HepG2 (cell line): ENCODE measurements around the gene TIMM13. TPM values are rescaled to one million over a fixed set of nuclear protein-coding genes. Genes with fewer than 3 reads are reported as not detected.

Experiments used
- ATAC-seq: fragments of 200-7000 bp; cut with Tn5 transposase; 3 replicates; pipeline ENCODE4 v1.9.1; 2020; ENCODE audit warnings: mild to moderate bottlenecking, moderate library complexity
- BruUV-seq: library from RNA; stranded (reverse); fragments of 400-500 nt; replicated peaks from 2 replicates; lab custom pipeline; 2021; lab: Mats Ljungman, UMichigan
- CTCF ChIA-PET: fragments of 300-600 bp; formaldehyde crosslinking; extraction: SDS; loops from one replicate; lab custom pipeline; 2021; ENCODE audit warnings: low total read pairs, inconsistent platforms, low intra/inter-chr PET ratio; lab: Yijun Ruan, JAX
- POLR2A ChIA-PET: fragments of 350-600 bp; sonication (Branson Sonifier 250); formaldehyde crosslinking; loops from one replicate; lab custom pipeline; 2020; ENCODE audit warnings: antibody characterized with exemption, inconsistent platforms; lab: Yijun Ruan, JAX
- DNase-seq: peaks from one replicate; pipeline ENCODE4 v3.0.0-alpha.2; 2015; ENCODE audit warnings: low spot score
- FAIRE-seq: peaks from 3 replicates; lab custom pipeline; 2011; peaks lifted over from hg19 to GRCh38; lab: Jason Lieb, UNC
- H2AFZ ChIP-seq: one replicate; pipeline ENCODE4 v1.6.1; 2011; ENCODE audit warnings: low read length, inconsistent platforms
- H3K27ac ChIP-seq: fragments of 300-600 bp; 3 replicates; pipeline ENCODE4 v1.8.0; 2011; ENCODE audit warnings: mixed run types, mild to moderate bottlenecking, mixed read lengths, low read length, inconsistent platforms; ENCODE audit not compliant: insufficient read depth; ENCODE audit errors: extremely low read length
- H3K27me3 ChIP-seq, 2 experiments: fragments of 200-600 bp in 1 of 2; 2 replicates in 1 of 2; 3 replicates in 1 of 2; pipeline versions ENCODE4 v1.6.0 to v1.8.0; 2011; ENCODE audit warnings: low read length in 2 of 2, mild to moderate bottlenecking in 2 of 2, moderate library complexity in 2 of 2, inconsistent platforms in 1 of 2; ENCODE audit not compliant: insufficient read depth in 2 of 2, control insufficient read depth in 1 of 2
- H3K36me3 ChIP-seq, 2 experiments: fragments of 200-600 bp in 1 of 2; replicated peaks in 1 of 2; 2 replicates in 1 of 2; 3 replicates in 1 of 2; pipeline versions ENCODE4 v1.5.1 to v1.8.0; 2011; ENCODE audit warnings: low read length in 2 of 2, inconsistent platforms in 1 of 2; ENCODE audit not compliant: insufficient read depth in 2 of 2, control insufficient read depth in 1 of 2
- H3K4me1 ChIP-seq: 2 replicates; pipeline ENCODE4 v1.5.1; 2012; ENCODE audit warnings: low read length, inconsistent platforms; ENCODE audit not compliant: insufficient read depth
- H3K4me2 ChIP-seq: 2 replicates; pipeline ENCODE4 v1.6.0; 2011; ENCODE audit warnings: low read depth, low read length, inconsistent platforms
- H3K4me3 ChIP-seq, 3 experiments: fragments of 200-600 bp in 1 of 3; sonication (generic), shearing (Covaris generic) in 1 of 3; replicated peaks in 1 of 3; 2 replicates each; pipeline ENCODE4 v1.5.1; 2011 to 2016; ENCODE audit warnings: low read length in 3 of 3, inconsistent platforms in 2 of 3, low read depth in 2 of 3, mild to moderate bottlenecking in 2 of 3, control low read depth in 1 of 3, mixed read lengths in 1 of 3; ENCODE audit not compliant: insufficient read depth in 1 of 3
- H3K79me2 ChIP-seq: one replicate; pipeline ENCODE4 v1.6.1; 2011; ENCODE audit warnings: low read length, inconsistent platforms; ENCODE audit not compliant: insufficient read depth
- H3K9ac ChIP-seq: 2 replicates; pipeline ENCODE4 v1.6.0; 2011; ENCODE audit warnings: mild to moderate bottlenecking, low read depth, low read length, inconsistent platforms; ENCODE audit not compliant: insufficient read depth
- H3K9me3 ChIP-seq: 2 replicates; pipeline ENCODE4 v1.5.1; 2012; ENCODE audit warnings: mild to moderate bottlenecking, low read length
- H4K20me1 ChIP-seq: 2 replicates; pipeline ENCODE4 v1.6.0; 2011; ENCODE audit warnings: inconsistent platforms, mild to moderate bottlenecking, low read length, moderate library complexity; ENCODE audit not compliant: insufficient read depth
- FOSL2 ChIP-seq: sonication (generic); formaldehyde crosslinking; IDR thresholded peaks from 2 replicates; pipeline ENCODE4 v1.4.0; 2020; ENCODE audit warnings: missing genetic modification reagents
- FOXC1 ChIP-seq: sonication (generic); formaldehyde crosslinking; IDR thresholded peaks from 2 replicates; pipeline ENCODE4 v1.8.0; 2022; ENCODE audit warnings: mild to moderate bottlenecking, missing genetic modification reagents, borderline replicate concordance
- FOXP4 ChIP-seq: sonication (generic); formaldehyde crosslinking; IDR thresholded peaks from 2 replicates; pipeline ENCODE4 v1.4.0; 2020; ENCODE audit warnings: missing genetic modification reagents
- HDAC1 ChIP-seq: sonication (generic); formaldehyde crosslinking; IDR thresholded peaks from 2 replicates; pipeline ENCODE4 v1.5.1; 2020; ENCODE audit warnings: mild to moderate bottlenecking, missing genetic modification reagents
- HMG20B ChIP-seq: conservative IDR thresholded peaks from 2 replicates; pipeline ENCODE4 v1.6.1; 2016; ENCODE audit warnings: missing genetic modification reagents, missing compliant biosample characterization
- HNF4A ChIP-seq: sonication (generic); formaldehyde crosslinking; IDR thresholded peaks from 2 replicates; pipeline ENCODE4 v1.4.0; 2020; ENCODE audit warnings: missing genetic modification reagents
- LCORL ChIP-seq, 2 experiments: fragments of 450-650 bp in 1 of 2; sonication (generic) in 1 of 2; formaldehyde crosslinking in 1 of 2; IDR thresholded peaks; 2 replicates each; pipeline versions ENCODE4 v1.5.0 to v1.6.1; 2017 to 2020; ENCODE audit warnings: antibody characterized with exemption in 1 of 2, missing genetic modification reagents in 1 of 2
- NCOR1 ChIP-seq: fragments of 200-600 bp; sonication (generic); IDR thresholded peaks from 2 replicates; pipeline ENCODE4 v1.7.0; 2017; ENCODE audit warnings: antibody characterized with exemption, low read length, borderline replicate concordance
- PAXIP1 ChIP-seq: sonication (generic); formaldehyde crosslinking; conservative IDR thresholded peaks from 2 replicates; pipeline ENCODE4 v1.4.0; 2020; ENCODE audit warnings: mild to moderate bottlenecking, missing genetic modification reagents, moderate library complexity
- RNF2 ChIP-seq: fragments of 450-650 bp; conservative IDR thresholded peaks from 2 replicates; pipeline ENCODE4 v1.6.1; 2016; ENCODE audit warnings: low read depth
- RXRA ChIP-seq: sonication (generic); formaldehyde crosslinking; IDR thresholded peaks from 2 replicates; pipeline ENCODE4 v1.5.1; 2020; ENCODE audit warnings: missing genetic modification reagents
- SAP130 ChIP-seq: IDR thresholded peaks from 2 replicates; pipeline ENCODE4 v1.6.1; 2016; ENCODE audit warnings: low read depth
- SKI ChIP-seq: fragments of 450-650 bp; IDR thresholded peaks from one replicate; pipeline ENCODE4 v1.6.1; 2018; ENCODE audit warnings: mild to moderate bottlenecking; ENCODE audit not compliant: partially characterized antibody
- SOX13 ChIP-seq, 3 experiments: fragments of 450-650 bp in 1 of 3; sonication (generic) in 1 of 3; formaldehyde crosslinking in 1 of 3; IDR thresholded peaks in 2 of 3; conservative IDR thresholded peaks in 1 of 3; 2 replicates each; pipeline versions ENCODE4 v1.5.0 to v1.6.1; 2016 to 2020; ENCODE audit warnings: antibody characterized with exemption in 1 of 3, mild to moderate bottlenecking in 1 of 3, missing compliant biosample characterization in 1 of 3, missing genetic modification reagents in 1 of 3, moderate library complexity in 1 of 3
- TBX3 ChIP-seq: fragments of 450-650 bp; IDR thresholded peaks from 2 replicates; pipeline ENCODE4 v1.6.1; 2017; ENCODE audit warnings: antibody characterized with exemption, mild to moderate bottlenecking, inconsistent platforms, borderline replicate concordance
- ZMYM3 ChIP-seq: sonication (generic); formaldehyde crosslinking; IDR thresholded peaks from 2 replicates; pipeline ENCODE4 v1.5.1; 2020; ENCODE audit warnings: mild to moderate bottlenecking, missing genetic modification reagents
- ZNF235 ChIP-seq: sonication (generic); formaldehyde crosslinking; IDR thresholded peaks from 2 replicates; pipeline ENCODE4 v1.8.1; 2023; ENCODE audit warnings: mild to moderate bottlenecking, missing genetic modification reagents, borderline replicate concordance
- ZNF605 ChIP-seq: sonication (generic); formaldehyde crosslinking; IDR thresholded peaks from 2 replicates; pipeline ENCODE4 v1.8.0; 2022; ENCODE audit warnings: mild to moderate bottlenecking, missing genetic modification reagents
- WGBS: methylation state at CpG from one replicate; pipeline ENCODE4 v1.1.6; 2017; ENCODE audit warnings: low lambda C conversion rate; 5-methylcytosine and 5-hydroxymethylcytosine counted together
- in situ Hi-C: cut with HindIII; loops from 2 replicates; pipeline ENCODE4 v1.10.0; 2017; ENCODE audit warnings: low pct_unique_long_range_greater_than_20kb; ENCODE audit not compliant: extremely low pct_ligation_motif_present
- intact Hi-C: fragments of 100-400 bp; cut with micrococcal nuclease; formaldehyde crosslinking; loops from one replicate; pipeline ENCODE4 v1.10.0; 2022; ENCODE audit not compliant: unreplicated experiment
- polyA plus RNA-seq, 8 experiments: library from polyadenylated mRNA; depleted of rRNA in 3 of 8; stranded (reverse) in 7 of 8; unstranded in 1 of 8; fragments of >200 nt; fragmentation: Illumina TruSeq in 4 of 8; extraction: Trizol in 4 of 8; gene quantifications; 2 replicates each; pipeline versions ENCODE4 v1.2.1 to v1.2.3, GENCODE V29; 2011 to 2016; ENCODE audit warnings: low read depth in 4 of 8, missing spikeins in 1 of 8, mixed read lengths in 1 of 8; ENCODE audit not compliant: insufficient read depth in 1 of 8
- total RNA-seq, 5 experiments: library from RNA; depleted of rRNA; stranded (reverse); fragments of >200 nt; fragmentation: Illumina TruSeq; extraction: Trizol; gene quantifications; 2 replicates each; pipeline ENCODE4 v1.2.3, GENCODE V29; 2016; ENCODE audit warnings: low read depth in 1 of 5

Gene TIMM13
- total and polyA plus RNA-seq, 2 of the 13 experiments (the other 11 are each of a cell fraction or from before 2014, with no cell fraction given): 48.4 to 108 TPM

- in situ Hi-C loops: no loop called here
- no peak overlapping the region for H2AFZ ChIP-seq
- DNase-seq: peak; percentile 88
- FAIRE-seq: peak; percentile 86
- H3K36me3 ChIP-seq: 0 out of 5 replicates have a peak, but pooled peaks cover 0 to 2% of the 10 kb centered on the region in 2 experiments
- H3K4me2 ChIP-seq: peak overlapping the region; percentile 97
- no peaks in the 10 kb centered on the region for H3K27me3 ChIP-seq
- H3K79me2 ChIP-seq: peaks cover 36% of the 10 kb centered on the region
- WGBS: 0% methylated on average over 5 of the region's 5 CpGs
- ATAC-seq: peak; percentile 37
- 0 out of 2 replicates have a peak, but pooled peaks cover 9% of the 10 kb centered on the region for H4K20me1 ChIP-seq
- no peaks in the 10 kb centered on the region for H3K9me3 ChIP-seq
- intact Hi-C loops: no loop called here
- H3K9ac ChIP-seq: 0 out of 2 replicates have a peak overlapping the region, but pooled peaks have one; percentile 5
- no TSS peak for BruUV-seq
- H3K4me3 ChIP-seq: peak overlapping the region in 1 of 3 experiments; percentile 95; a peak in 1 of 6 replicates
- H3K27ac ChIP-seq: peak overlapping the region; percentile 86
- ChIA-PET POLR2A (interaction anchor here (1.1 to 3.5 kb wide), 5 partner anchors 18 to 162 kb away, joined by 3 to 49 read pairs (median 8); partner anchors contain the start of genes GADD45B and TIMM13), CTCF (no interaction called here)
- peaks cover 62% of the 10 kb centered on the region for H3K4me1 ChIP-seq
- TF ChIP-seq LCORL (IDR thresholded peaks at IDR 0.05) (peak; percentile 78), LCORL (CRISPR knock-in tag; IDR thresholded peaks at IDR 0.05) (peak; percentile 67; the same call in 1 of the 2 replicates), HMG20B (CRISPR knock-in tag) (0 out of 2 replicates have a peak, but pooled peaks have one; percentile 55), SKI (peak; percentile 28), HNF4A (peak; percentile 36; the same call in 1 of the 2 replicates), FOSL2 (CRISPR knock-in tag) (peak; percentile 39; the same call in 1 of the 2 replicates), RNF2 (no peak), SOX13 (IDR thresholded peaks at IDR 0.05) (no peak), SOX13 (CRISPR knock-in tag; conservative IDR thresholded peaks at IDR 0.05 in 1 of 2, IDR thresholded peaks at IDR 0.05 in 1 of 2) (peak in 1 of 2 experiments; percentile 63; a peak in 1 of 4 replicates), PAXIP1 (peak; percentile 58; the same call in 1 of the 2 replicates), FOXP4 (CRISPR knock-in tag) (0 out of 2 replicates have a peak, but pooled peaks have one; percentile 10), TBX3 (peak; percentile 25; the same call in 1 of the 2 replicates), ZMYM3 (CRISPR knock-in tag) (0 out of 2 replicates have a peak, but pooled peaks have one; percentile 37), FOXC1 (CRISPR knock-in tag) (no peak), ZNF235 (CRISPR knock-in tag) (no peak), HDAC1 (CRISPR knock-in tag) (0 out of 2 replicates have a peak, but pooled peaks have one; percentile 37), NCOR1 (peak; percentile 59; the same call in 1 of the 2 replicates), RXRA (peak; percentile 73; the same call in 1 of the 2 replicates), SAP130 (CRISPR knock-in tag) (peak; percentile 55; the same call in 1 of the 2 replicates), ZNF605 (CRISPR knock-in tag) (0 out of 2 replicates have a peak, but pooled peaks have one; percentile 59)
Observed at GRCh38 chr19:2458054-2458453, 30.7 kb upstream of the TIMM13 start.
